HG02981 (cell line): ENCODE results near the gene CPNE4.

Experiments used
- ATAC-seq: cut with Tn5 transposase; IDR thresholded peaks from one replicate; pipeline ENCODE4 v1.9.1; 2021; ENCODE audit warnings: mild to moderate bottlenecking, moderate library complexity; ENCODE audit not compliant: unreplicated experiment

Gene CPNE4

GRCh38 chr3:131803113-131803512 lies 231.7 kb downstream of the CPNE4 start:
- no peak for ATAC-seq

GRCh38 chr3:131802029-131802428 lies 232.8 kb downstream of the CPNE4 start:
- ATAC-seq, result no peak

GRCh38 chr3:131801566-131801965 lies 233.2 kb downstream of the CPNE4 start:
- no peak for ATAC-seq

DNA sequence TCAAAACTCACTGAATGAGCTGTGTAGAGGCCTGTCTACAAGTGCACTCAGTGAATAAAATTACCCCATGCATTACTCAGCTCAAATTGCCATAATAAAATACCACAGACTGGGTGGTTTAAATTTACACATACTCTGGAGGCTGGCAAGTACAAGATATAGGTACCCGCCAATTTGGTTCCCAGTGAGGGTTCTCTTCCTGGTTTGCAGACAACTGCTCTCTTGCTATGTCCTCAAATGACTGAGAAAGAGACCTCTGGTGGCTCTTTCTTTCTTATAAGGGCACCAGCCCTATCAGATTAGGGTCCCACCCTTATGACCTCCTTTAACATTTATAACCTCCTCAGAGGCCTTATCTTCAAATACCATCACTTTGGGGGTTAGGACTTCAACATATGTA lies 237.0 kb downstream of the CPNE4 start:
- ATAC-seq, result no peak

GRCh38 chr3:131796558-131797198 lies 238.1 kb downstream of the CPNE4 start:
- ATAC-seq, result no peak

DNA sequence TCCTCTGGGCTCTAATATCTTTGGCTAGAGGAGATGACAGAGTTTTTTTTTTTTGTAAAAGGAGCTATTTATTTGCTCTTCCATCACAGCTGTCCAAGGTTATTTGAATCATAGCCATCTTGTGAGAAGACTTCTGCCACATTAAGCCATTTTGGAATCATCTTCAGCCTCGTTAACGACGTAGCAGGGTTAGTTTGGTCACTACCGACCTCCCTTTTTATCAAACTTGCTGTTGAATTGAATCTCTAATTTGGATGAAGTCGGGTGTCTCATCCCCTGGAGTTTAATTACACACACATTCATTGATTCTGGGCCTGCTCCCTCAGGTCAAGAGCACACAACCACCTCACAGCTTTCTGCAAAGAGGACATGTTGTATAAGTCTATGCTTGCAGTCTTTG lies 238.7 kb downstream of the CPNE4 start:
- no peak for ATAC-seq

GRCh38 chr3:131795390-131796090 lies 239.3 kb downstream of the CPNE4 start:
- peak; percentile 56 for ATAC-seq

DNA sequence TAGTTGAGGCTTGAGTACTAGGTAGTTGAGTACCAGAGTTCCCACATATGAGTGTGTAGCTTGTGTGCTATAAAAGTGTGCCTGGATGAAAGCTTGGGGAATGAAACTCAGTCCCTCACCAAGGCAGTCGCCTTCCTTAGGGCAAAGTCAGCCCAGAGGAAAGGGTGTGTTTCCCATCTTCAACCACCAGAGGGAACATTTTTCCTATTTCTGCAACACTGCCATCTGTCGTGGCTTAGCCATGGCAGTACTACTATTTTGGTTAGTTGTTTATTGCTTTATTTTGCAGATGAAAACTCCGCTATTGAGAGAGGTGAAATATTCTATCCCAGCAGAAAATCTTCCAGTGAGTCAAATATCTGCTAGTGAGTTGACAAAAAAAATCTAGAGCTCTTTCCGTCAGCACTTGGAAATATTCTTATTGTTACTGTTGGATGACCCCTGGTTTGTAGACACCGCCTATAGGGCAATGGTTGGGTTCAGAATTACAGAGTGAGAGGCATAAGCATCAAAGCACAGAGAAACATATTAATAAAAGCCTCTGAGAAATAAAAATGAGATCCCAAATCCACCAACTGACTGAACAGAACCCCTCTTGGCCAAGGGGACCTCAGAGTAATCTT lies 239.9 kb downstream of the CPNE4 start:
- peak; percentile 65 for ATAC-seq

DNA sequence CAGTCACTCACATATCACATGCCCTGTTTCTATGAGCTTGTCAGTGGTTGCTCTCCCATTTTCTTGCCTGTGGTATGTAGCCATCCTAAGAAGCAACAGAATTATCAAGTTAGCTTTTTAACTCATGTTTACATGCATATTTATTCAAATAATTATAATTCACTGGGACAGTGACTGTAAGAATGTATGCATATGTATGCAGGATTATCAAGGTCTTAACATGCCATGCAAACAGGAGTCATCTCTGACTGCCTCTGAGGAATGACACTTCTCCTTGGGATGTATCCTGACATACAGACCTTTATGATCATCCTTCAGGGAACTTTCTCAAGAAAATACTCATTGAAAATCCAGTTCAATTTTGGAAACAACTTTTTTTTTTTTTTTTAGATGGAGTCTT lies 240.9 kb downstream of the CPNE4 start:
- ATAC-seq, result no peak

DNA sequence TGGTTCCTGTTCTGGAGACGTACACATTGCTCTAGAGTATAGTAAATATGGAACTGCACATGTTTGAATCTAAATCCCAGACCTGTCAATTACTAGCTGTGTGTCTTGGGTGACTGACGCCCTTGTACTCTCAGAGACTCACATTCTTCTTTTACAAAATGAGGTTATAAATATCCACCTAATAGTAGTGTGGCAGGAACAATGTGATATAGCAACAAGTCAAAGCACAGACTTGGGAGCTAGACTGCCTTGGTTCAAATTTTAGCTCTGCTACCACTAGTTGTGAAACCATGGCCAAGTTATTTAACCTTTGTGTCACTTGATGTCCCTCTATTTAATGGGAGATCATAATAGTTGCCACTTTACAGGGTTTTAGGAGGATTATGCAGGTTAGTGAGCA lies 245.6 kb downstream of the CPNE4 start:
- no peak for ATAC-seq

DNA sequence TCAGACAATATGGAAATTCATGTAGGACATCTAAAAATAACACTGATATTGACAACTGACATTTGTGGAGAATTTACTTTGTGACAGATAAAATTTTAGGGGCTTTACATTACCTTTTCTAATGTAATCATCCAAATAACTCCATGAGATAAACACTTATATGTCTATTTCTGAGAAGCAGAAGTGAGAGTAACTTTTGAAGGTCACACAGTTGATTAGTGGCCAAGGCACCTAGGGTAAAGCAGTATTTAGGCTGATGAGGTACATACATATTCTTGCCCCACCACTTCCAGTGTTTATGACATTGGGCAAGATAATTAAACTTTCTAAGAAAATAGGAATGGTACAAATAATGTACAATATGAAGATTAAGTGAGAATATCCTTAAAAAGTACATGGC lies 248.4 kb downstream of the CPNE4 start:
- ATAC-seq, result no peak

DNA sequence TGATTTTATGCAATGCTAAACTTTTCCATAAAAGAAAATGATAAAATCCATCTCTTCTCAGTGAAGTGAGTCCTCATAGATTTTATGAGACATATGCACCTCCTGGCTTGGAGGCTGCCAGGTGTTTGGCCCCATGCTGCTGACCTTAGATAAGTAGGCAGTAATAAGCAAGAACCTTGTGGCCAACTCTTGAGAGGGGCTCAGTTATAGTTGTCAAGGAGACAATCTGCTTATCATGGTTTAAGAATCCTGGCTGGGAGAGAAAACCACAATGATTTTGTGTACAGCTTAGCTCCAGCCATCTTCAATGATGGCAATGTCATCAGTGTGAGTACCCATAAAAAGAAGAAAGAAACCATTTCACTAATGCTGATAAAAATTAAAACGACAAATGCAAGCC lies 252.1 kb downstream of the CPNE4 start:
- ATAC-seq, result no peak

GRCh38 chr3:131778526-131778925 lies 256.3 kb downstream of the CPNE4 start:
- no peak for ATAC-seq

DNA sequence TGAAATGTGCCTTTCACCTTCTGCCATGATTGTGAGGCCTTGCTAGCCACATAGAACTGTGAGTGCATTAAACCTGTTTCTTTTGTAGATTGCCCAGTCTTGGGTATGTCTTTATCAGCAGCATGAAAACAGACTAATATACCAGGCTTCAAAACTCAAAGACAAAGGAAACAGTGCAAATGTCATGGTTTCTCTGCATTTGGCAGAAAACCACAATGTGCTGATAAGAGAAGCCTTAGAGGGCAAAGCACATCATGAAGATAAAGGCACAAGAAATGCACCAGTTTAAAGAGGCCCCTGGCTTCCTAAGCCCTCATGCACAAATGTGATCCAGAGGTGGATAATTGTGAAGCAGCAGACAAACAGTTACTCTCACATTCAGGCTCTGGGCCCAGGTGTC lies 259.2 kb downstream of the CPNE4 start:
- ATAC-seq, result no peak

- no peak for ATAC-seq
Observed at GRCh38 chr3:131772269-131773026, 262.4 kb downstream of the CPNE4 start.

DNA sequence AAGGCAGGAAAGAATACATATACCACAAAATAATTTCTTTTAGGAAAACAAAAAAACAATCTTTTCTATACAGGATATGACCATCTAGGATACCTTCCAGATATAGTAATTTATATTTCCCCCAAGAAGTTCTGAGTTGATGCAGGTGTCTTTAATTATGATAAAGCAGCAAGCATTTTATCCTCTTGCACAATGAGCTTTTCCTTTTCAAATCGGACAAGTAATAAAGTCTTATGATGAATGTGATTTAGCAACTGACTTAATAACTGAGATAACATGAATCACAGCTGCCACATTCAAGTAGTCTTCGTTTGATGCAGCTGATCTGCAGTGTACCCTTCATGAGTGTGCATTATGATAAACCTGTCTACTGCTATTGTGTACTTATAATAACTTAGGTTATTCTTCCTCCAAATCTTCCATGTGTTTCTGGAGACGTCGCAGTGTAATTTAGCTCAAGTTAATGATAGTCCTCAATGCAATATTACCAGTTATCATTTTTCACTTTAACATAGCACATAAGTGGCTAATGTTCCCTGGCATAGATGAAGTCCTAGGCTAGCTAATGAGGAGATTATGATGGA lies 271.7 kb downstream of the CPNE4 start:
- ATAC-seq, result no peak

GRCh38 chr3:131756405-131756804 lies 278.4 kb downstream of the CPNE4 start:
- no peak for ATAC-seq

DNA sequence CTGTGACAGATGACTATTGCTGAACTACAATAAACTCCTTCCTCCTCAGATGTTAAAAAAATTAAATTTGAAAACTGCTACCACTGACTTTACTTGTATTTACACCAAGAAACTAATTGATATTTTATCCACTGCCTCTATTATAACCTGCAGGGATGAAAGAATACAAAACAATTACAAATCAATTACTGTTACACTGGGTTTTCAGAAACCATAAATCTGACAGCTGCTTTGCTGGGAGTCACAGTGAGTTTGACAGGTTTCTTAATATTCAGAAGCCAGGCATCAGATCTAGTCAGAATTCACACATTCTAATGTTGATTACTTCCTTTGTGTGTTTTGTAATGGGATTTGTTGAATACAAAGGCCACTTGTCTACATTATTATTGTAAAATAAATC lies 279.4 kb downstream of the CPNE4 start:
- no peak for ATAC-seq

- no peak for ATAC-seq
Observed at GRCh38 chr3:131750256-131750655, 284.6 kb downstream of the CPNE4 start.

- ATAC-seq, result no peak
Observed at GRCh38 chr3:131749826-131750225, 285.0 kb downstream of the CPNE4 start.

- ATAC-seq, result no peak
Observed at GRCh38 chr3:131747466-131747865, 287.3 kb downstream of the CPNE4 start.
